Neural progenitor cell (in vitro differentiated cells): ENCODE results near the gene GOLGA7B. TPM values are rescaled to one million over a fixed set of nuclear protein-coding genes. Genes with fewer than 3 reads are reported as not detected.

Experiments used
- DNase-seq: peaks from one replicate; pipeline ENCODE4 v3.0.0-alpha.2; 2016; ENCODE audit warnings: low spot score
- H2AFZ ChIP-seq: fragments of 200-600 bp; sonication (generic); replicated peaks from 2 replicates; pipeline ENCODE4 v1.6.1; 2016; ENCODE audit warnings: antibody characterized with exemption
- H3F3A ChIP-seq: fragments of 200-600 bp; sonication (generic); 2 replicates; pipeline ENCODE4 v1.6.1; 2016; ENCODE audit warnings: antibody characterized with exemption, low read depth
- H3K27ac ChIP-seq: fragments of 200-600 bp; sonication (generic); 2 replicates; pipeline ENCODE4 v1.5.1; 2016; ENCODE audit warnings: mild to moderate bottlenecking
- H3K27me3 ChIP-seq: fragments of 200-600 bp; sonication (generic); 2 replicates; pipeline ENCODE4 v1.6.1; 2016; ENCODE audit warnings: mild to moderate bottlenecking, moderate library complexity
- H3K36me3 ChIP-seq: fragments of 200-600 bp; sonication (generic); 2 replicates; pipeline ENCODE4 v1.5.1; 2016
- H3K4me1 ChIP-seq: fragments of 200-600 bp; sonication (generic); 2 replicates; pipeline ENCODE4 v1.6.1; 2016; ENCODE audit warnings: mixed run types
- H3K4me2 ChIP-seq: fragments of 200-600 bp; sonication (generic); 2 replicates; pipeline ENCODE4 v1.6.1; 2016
- H3K4me3 ChIP-seq: fragments of 200-600 bp; sonication (generic); 2 replicates; pipeline ENCODE4 v1.5.1; 2016
- H3K79me2 ChIP-seq: fragments of 200-600 bp; sonication (generic); 2 replicates; pipeline ENCODE4 v1.6.1; 2016; ENCODE audit warnings: low read depth
- H3K9ac ChIP-seq: fragments of 200-600 bp; sonication (generic); 2 replicates; pipeline ENCODE4 v1.6.1; 2016
- H3K9me3 ChIP-seq: fragments of 200-600 bp; sonication (generic); 2 replicates; pipeline ENCODE4 v1.5.1; 2016; ENCODE audit warnings: low read depth
- H4K20me1 ChIP-seq: fragments of 200-600 bp; sonication (generic); 2 replicates; pipeline ENCODE4 v1.6.1; 2016; ENCODE audit warnings: low read depth
- H3K27ac Mint-ChIP-seq: 3 replicates; pipeline ENCODE4 v1.8.0; 2021; ENCODE audit warnings: mixed read lengths
- H3K27me3 Mint-ChIP-seq: 2 replicates; pipeline ENCODE4 v1.8.0; 2022; ENCODE audit warnings: low read depth, mild to moderate bottlenecking, inconsistent platforms, moderate library complexity, mixed read lengths; ENCODE audit not compliant: insufficient read depth
- H3K36me3 Mint-ChIP-seq: 3 replicates; pipeline ENCODE4 v1.8.0; 2021; ENCODE audit warnings: mixed read lengths
- H3K4me1 Mint-ChIP-seq: 3 replicates; pipeline ENCODE4 v1.8.0; 2021; ENCODE audit warnings: mixed read lengths
- H3K4me3 Mint-ChIP-seq: 3 replicates; pipeline ENCODE4 v1.8.0; 2021; ENCODE audit warnings: mild to moderate bottlenecking, moderate library complexity, mixed read lengths
- H3K9me3 Mint-ChIP-seq: 3 replicates; pipeline ENCODE4 v1.8.0; 2020; ENCODE audit warnings: mixed read lengths
- CTCF ChIP-seq: fragments of 200-600 bp; sonication (generic); IDR thresholded peaks from 2 replicates; pipeline ENCODE4 v1.5.1; 2017; ENCODE audit warnings: antibody characterized with exemption, mild to moderate bottlenecking
- EZH2 ChIP-seq: fragments of 200-600 bp; sonication (generic); IDR thresholded peaks from 2 replicates; pipeline ENCODE4 v1.6.1; 2017; ENCODE audit warnings: antibody characterized with exemption, mild to moderate bottlenecking, moderate library complexity
- EZH2phosphoT487 ChIP-seq: fragments of 200-600 bp; sonication (generic); IDR thresholded peaks from 2 replicates; pipeline ENCODE4 v1.6.1; 2017; ENCODE audit warnings: antibody characterized with exemption
- total RNA-seq: library from RNA; depleted of rRNA; stranded (reverse); fragments of >200 nt; gene quantifications from 2 replicates; pipeline ENCODE4 v1.2.3, GENCODE V29; 2015; ENCODE audit warnings: low replicate concordance

Gene GOLGA7B
- total RNA-seq, 1 donor from 2014 or later: not detected

GRCh38 chr10:97894092-97894491 is 44.4 kb downstream of the GOLGA7B start:
- no peak for TF ChIP-seq EZH2phosphoT487
- no peak for TF ChIP-seq CTCF
- TF ChIP-seq EZH2: no peak
- Mint-ChIP-seq H3K27ac (no peak overlapping the region), H3K36me3 (no peaks in the 10 kb centered on the region), H3K4me1 (peaks cover 10% of the 10 kb centered on the region), H3K4me3 (no peak overlapping the region), H3K9me3 (no peaks in the 10 kb centered on the region), H3K27me3 (no peaks in the 10 kb centered on the region)
- H3F3A ChIP-seq: no peaks in the 10 kb centered on the region
- no peak overlapping the region for H2AFZ ChIP-seq
- H3K9ac ChIP-seq: no peak overlapping the region
- H3K27me3 ChIP-seq: no peaks in the 10 kb centered on the region
- H3K4me1 ChIP-seq: peaks cover 14% of the 10 kb centered on the region
- H3K36me3 ChIP-seq: no peaks in the 10 kb centered on the region
- H3K79me2 ChIP-seq: no peaks in the 10 kb centered on the region
- DNase-seq: no peak
- H3K4me3 ChIP-seq: no peak overlapping the region
- H4K20me1 ChIP-seq: no peaks in the 10 kb centered on the region
- no peak overlapping the region for H3K4me2 ChIP-seq
- H3K27ac ChIP-seq: no peak overlapping the region
- H3K9me3 ChIP-seq: no peaks in the 10 kb centered on the region

GRCh38 chr10:97895084-97895483 is 45.4 kb downstream of the GOLGA7B start:
- H3K4me2 ChIP-seq: no peak overlapping the region
- H3K9ac ChIP-seq: no peak overlapping the region
- no peaks in the 10 kb centered on the region for H3K36me3 ChIP-seq
- H3K9me3 ChIP-seq: no peaks in the 10 kb centered on the region
- H2AFZ ChIP-seq: no peak overlapping the region
- no peaks in the 10 kb centered on the region for H3F3A ChIP-seq
- no peaks in the 10 kb centered on the region for H3K27me3 Mint-ChIP-seq
- no peaks in the 10 kb centered on the region for H4K20me1 ChIP-seq
- H3K27me3 ChIP-seq: no peaks in the 10 kb centered on the region
- no peak overlapping the region for H3K4me3 Mint-ChIP-seq
- H3K4me1 ChIP-seq: peaks cover 7% of the 10 kb centered on the region
- H3K27ac ChIP-seq: no peak overlapping the region
- no peaks in the 10 kb centered on the region for H3K79me2 ChIP-seq
- H3K4me1 Mint-ChIP-seq: no peaks in the 10 kb centered on the region
- no peak for DNase-seq
- no peaks in the 10 kb centered on the region for H3K36me3 Mint-ChIP-seq
- H3K4me3 ChIP-seq: no peak overlapping the region
- H3K9me3 Mint-ChIP-seq: no peaks in the 10 kb centered on the region
- TF ChIP-seq EZH2 (no peak), EZH2phosphoT487 (no peak), CTCF (no peak)
- no peak overlapping the region for H3K27ac Mint-ChIP-seq

- Mint-ChIP-seq H3K27me3 (no peaks in the 10 kb centered on the region), H3K36me3 (no peaks in the 10 kb centered on the region), H3K4me3 (no peak overlapping the region), H3K9me3 (no peaks in the 10 kb centered on the region), H3K27ac (no peak overlapping the region), H3K4me1 (no peaks in the 10 kb centered on the region)
- Histone ChIP-seq H3K9ac (no peak overlapping the region), H3K9me3 (no peaks in the 10 kb centered on the region), H3K4me1 (peaks cover 7% of the 10 kb centered on the region), H3F3A (no peaks in the 10 kb centered on the region), H3K4me3 (no peak overlapping the region), H3K27ac (no peak overlapping the region), H2AFZ (no peak overlapping the region), H3K79me2 (no peaks in the 10 kb centered on the region), H3K27me3 (no peaks in the 10 kb centered on the region), H3K36me3 (no peaks in the 10 kb centered on the region), H3K4me2 (no peak overlapping the region), H4K20me1 (no peaks in the 10 kb centered on the region)
- TF ChIP-seq EZH2phosphoT487: no peak
- TF ChIP-seq EZH2: no peak
- no peak for TF ChIP-seq CTCF
- DNase-seq: no peak
These were observed 46.3 kb downstream of the GOLGA7B start for GRCh38 chr10:97895915-97896314.
